Prostate gland (tissue), 2 donors: ENCODE data around the gene ARF3. TPM values are rescaled to one million over a fixed set of nuclear protein-coding genes. Genes with fewer than 3 reads are reported as not detected.

ENCODE experiments used
- DNase-seq: peaks from one replicate; pipeline ENCODE4 v3.0.0-alpha.2; 2019; ENCODE audit warnings: low spot score
- H3K27ac ChIP-seq, 2 donors: fragments of 200-600 bp; sonication (generic); 2 replicates each; pipeline ENCODE4 v1.5.1; 2017 to 2019
- H3K27me3 ChIP-seq: fragments of 200-600 bp; sonication (generic); replicated peaks from 2 replicates; pipeline ENCODE4 v1.5.1; 2019; ENCODE audit not compliant: insufficient read depth
- H3K36me3 ChIP-seq, 2 donors: fragments of 200-600 bp; sonication (generic); 1 replicate in 1 of 2; 2 replicates in 1 of 2; pipeline versions ENCODE4 v1.5.1 to v1.8.1; 2017 to 2019
- H3K4me1 ChIP-seq: fragments of 200-600 bp; sonication (generic); replicated peaks from 2 replicates; pipeline ENCODE4 v1.5.1; 2019
- H3K4me3 ChIP-seq, 2 donors: fragments of 200-600 bp; sonication (generic); 2 replicates each; pipeline ENCODE4 v1.5.1; 2017 to 2019
- H3K9me3 ChIP-seq: fragments of 200-600 bp; sonication (generic); 2 replicates; pipeline ENCODE4 v1.5.1; 2017
- CTCF ChIP-seq, 4 experiments: fragments of 200-600 bp in 2 of 4; fragments of 450-650 bp in 2 of 4; sonication (generic) in 2 of 4; IDR thresholded peaks; 1 replicate in 3 of 4; 2 replicates in 1 of 4; pipeline ENCODE4 v1.5.1; 2016 to 2019; ENCODE audit warnings: antibody characterized with exemption in 4 of 4, mild to moderate bottlenecking in 2 of 4, moderate library complexity in 2 of 4
- POLR2A ChIP-seq: fragments of 450-650 bp; IDR thresholded peaks from one replicate; pipeline ENCODE4 v1.6.1; 2016; ENCODE audit warnings: antibody characterized with exemption, mild to moderate bottlenecking
- POLR2AphosphoS5 ChIP-seq: sonication (generic); formaldehyde crosslinking; IDR thresholded peaks from one replicate; pipeline ENCODE4 v1.6.1; 2017; ENCODE audit warnings: antibody characterized with exemption
- WGBS: methylation state at CpG from one replicate; pipeline ENCODE4 v1.1.5; 2018; 5-methylcytosine and 5-hydroxymethylcytosine counted together
- intact Hi-C: fragments of 100-400 bp; cut with DNase I; formaldehyde crosslinking; loops from one replicate; pipeline ENCODE4 v1.14.2; 2022
- small RNA-seq, 2 donors: library from RNA; depleted of rRNA; stranded (forward); fragments of <200 nt; gene quantifications; one replicate each; pipeline ENCODE3, GENCODE V24; 2016
- total RNA-seq, 2 donors: library from RNA; depleted of rRNA; stranded (reverse); fragments of >200 nt; gene quantifications; one replicate each; pipeline ENCODE4 v1.1.0, GENCODE V29; 2016

Gene ARF3
- total RNA-seq, 2 donors from 2014 or later = 87.6 to 92.4 TPM

- WGBS = 85% methylated on average over 1 of the region's 1 CpG
- no peak for DNase-seq
- H3K36me3 ChIP-seq = no peaks in the 10 kb centered on the region
- H3K4me3 ChIP-seq = no peak overlapping the region
- TF ChIP-seq CTCF (IDR thresholded peaks at IDR 0.05) (no peak), POLR2A (no peak), POLR2AphosphoS5 (no peak)
- no peaks in the 10 kb centered on the region for H3K27me3 ChIP-seq
- H3K9me3 ChIP-seq = no peaks in the 10 kb centered on the region
- intact Hi-C loops = no loop called here
- no peaks in the 10 kb centered on the region for H3K4me1 ChIP-seq
- H3K27ac ChIP-seq = no peak overlapping the region
Observed at GRCh38 chr12:48894271-48894670, 63.0 kb downstream of the ARF3 start.

- no peaks in the 10 kb centered on the region for H3K4me1 ChIP-seq
- H3K27me3 ChIP-seq = no peaks in the 10 kb centered on the region
- WGBS = 2% methylated on average over 37 of the region's 37 CpGs
- DNase-seq = peak; percentile 65
- H3K27ac ChIP-seq = no peak overlapping the region
- no peak for TF ChIP-seq POLR2A
- peak; percentile 54 to 94 (median 86) for TF ChIP-seq CTCF (IDR thresholded peaks at IDR 0.05)
- TF ChIP-seq POLR2AphosphoS5 = peak; percentile 62
- H3K4me3 ChIP-seq = no peak overlapping the region
- intact Hi-C loops = loop anchor here (1.0 kb wide), 1 partner anchor 38 kb away; no protein-coding TSS in a partner anchor
- no peaks in the 10 kb centered on the region for H3K9me3 ChIP-seq
- H3K36me3 ChIP-seq = no peaks in the 10 kb centered on the region
Observed at GRCh38 chr12:48890657-48891418, 66.4 kb downstream of the ARF3 start.

GRCh38 chr12:48889679-48890078 is 67.6 kb downstream of the ARF3 start:
- Histone ChIP-seq H3K9me3 (no peaks in the 10 kb centered on the region), H3K27me3 (no peaks in the 10 kb centered on the region), H3K4me3 (no peak overlapping the region), H3K4me1 (no peaks in the 10 kb centered on the region), H3K27ac (no peak overlapping the region), H3K36me3 (no peaks in the 10 kb centered on the region)
- no peak for DNase-seq
- intact Hi-C loops = loop anchor here (1.0 kb wide), 1 partner anchor 36 kb away; no protein-coding TSS in a partner anchor
- TF ChIP-seq CTCF (IDR thresholded peaks at IDR 0.05) (no peak), POLR2A (no peak), POLR2AphosphoS5 (no peak)
- 84% methylated on average over 3 of the region's 3 CpGs for WGBS

Small RNAs within 50 kb of the gene (small RNA-seq; reads per million reads assigned to genes)
- gene AC073610.1 (0 reads per million in 2 donors), gene RNU6-600P (0 reads per million in 2 donors), gene RNU6-940P (0 reads per million in 2 donors)

Other genes with a start within 250 kb of the ARF3 start
- 10 to 100 TPM; 33.0 to 33.8 TPM for gene CCNT1, start 240.8 kb downstream of the ARF3 start, total RNA-seq
- 10 to 100 TPM; 35.3 to 73.5 TPM for gene ADCY6, start 168.4 kb downstream of the ARF3 start, total RNA-seq
- 10 to 100 TPM in 1 of 2 donors, 1 to 10 TPM in 1; 4.6 to 21.8 TPM for gene CACNB3, start 139.0 kb downstream of the ARF3 start, total RNA-seq
- 10 to 100 TPM; 71.0 to 87.2 TPM for gene DDX23, start 105.3 kb downstream of the ARF3 start, total RNA-seq
- 1 to 10 TPM in 1 of 2 donors, under 1 TPM in 1; 0.41 to 1.6 TPM for gene RND1, start 91.6 kb downstream of the ARF3 start, total RNA-seq
- 10 to 100 TPM; 12.1 to 33.1 TPM for gene FKBP11, start 32.0 kb downstream of the ARF3 start, total RNA-seq
- 1 to 10 TPM in 1 of 2 donors, not detected in 1; 1.1 TPM for gene WNT10B, start 14.2 kb upstream of the ARF3 start, total RNA-seq
- not detected for gene WNT1, start 20.8 kb upstream of the ARF3 start, total RNA-seq
- 1 to 10 TPM in 1 of 2 donors, not detected in 1; 1.0 TPM for gene DDN, start 41.9 kb upstream of the ARF3 start, total RNA-seq
- gene PRKAG1, start 61.3 kb upstream of the ARF3 start, total RNA-seq = 10 to 100 TPM; 53.9 to 55.4 TPM
- 10 to 100 TPM; 82.7 to 99.7 TPM for gene KMT2D, start 103.3 kb upstream of the ARF3 start, total RNA-seq
- gene RHEBL1, start 112.5 kb upstream of the ARF3 start, total RNA-seq = 1 to 10 TPM; 1.1 to 2.3 TPM
- gene DHH, start 137.3 kb upstream of the ARF3 start, total RNA-seq = 100 to 1,000 TPM in 1 of 2 donors, under 1 TPM in 1; 0.18 to 114 TPM
- gene LMBR1L, start 153.4 kb upstream of the ARF3 start, total RNA-seq = 100 to 1,000 TPM in 1 of 2 donors, 10 to 100 TPM in 1; 25.2 to 143 TPM
- 100 to 1,000 TPM; 292 to 922 TPM for gene TUBA1B, start 173.9 kb upstream of the ARF3 start, total RNA-seq
- gene TUBA1A, start 231.6 kb upstream of the ARF3 start, total RNA-seq = 100 to 1,000 TPM in 1 of 2 donors, 10 to 100 TPM in 1; 81.6 to 253 TPM